Esophagus muscularis mucosa (tissue), 4 donors: Measurements from ENCODE around the gene BCL11A. TPM values are rescaled to one million over a fixed set of nuclear protein-coding genes. Genes with fewer than 3 reads are reported as not detected.

Source experiments
- DNase-seq: peaks from one replicate; pipeline ENCODE4 v3.0.0-alpha.2; 2017; ENCODE audit errors: extremely low spot score
- H3K27ac ChIP-seq, 4 donors: fragments of 200-600 bp; sonication (generic); replicated peaks in 1 of 4; 1 replicate in 3 of 4; 2 replicates in 1 of 4; pipeline ENCODE4 v1.5.1; 2016 to 2019; ENCODE audit warnings: mild to moderate bottlenecking in 1 of 4
- H3K27me3 ChIP-seq, 4 donors: fragments of 200-600 bp; sonication (generic); one replicate each; pipeline versions ENCODE4 v1.5.1 to v1.6.0; 2016 to 2019
- H3K36me3 ChIP-seq, 4 donors: fragments of 200-600 bp; sonication (generic); one replicate each; pipeline ENCODE4 v1.5.1; 2016 to 2019
- H3K4me1 ChIP-seq, 4 donors: fragments of 200-600 bp; sonication (generic); one replicate each; pipeline ENCODE4 v1.5.1; 2016 to 2019
- H3K4me3 ChIP-seq, 4 donors: fragments of 200-600 bp; sonication (generic); 1 replicate in 2 of 4; 2 replicates in 2 of 4; pipeline ENCODE4 v1.5.1; 2016 to 2019; ENCODE audit warnings: mild to moderate bottlenecking in 4 of 4, moderate library complexity in 1 of 4
- H3K9me3 ChIP-seq, 4 donors: fragments of 200-600 bp; sonication (generic); 1 replicate in 3 of 4; 2 replicates in 1 of 4; pipeline ENCODE4 v1.5.1; 2016 to 2019
- CTCF ChIP-seq, 3 experiments: fragments of 200-600 bp in 2 of 3; fragments of 450-650 bp in 1 of 3; sonication (generic) in 2 of 3; IDR thresholded peaks; one replicate each; pipeline ENCODE4 v1.5.1; 2017 to 2019; ENCODE audit warnings: antibody characterized with exemption in 3 of 3, mild to moderate bottlenecking in 2 of 3, moderate library complexity in 1 of 3
- EP300 ChIP-seq: sonication (generic); formaldehyde crosslinking; IDR thresholded peaks from one replicate; pipeline ENCODE4 v1.6.1; 2017; ENCODE audit warnings: antibody characterized with exemption
- POLR2A ChIP-seq: fragments of 450-650 bp; IDR thresholded peaks from one replicate; pipeline ENCODE4 v1.6.1; 2017; ENCODE audit warnings: antibody characterized with exemption, moderate library complexity, mild to moderate bottlenecking, low read depth
- POLR2AphosphoS5 ChIP-seq, 2 donors: sonication (generic); formaldehyde crosslinking; IDR thresholded peaks; one replicate each; pipeline ENCODE4 v1.6.1; 2017; ENCODE audit warnings: antibody characterized with exemption in 2 of 2
- WGBS: methylation state at CpG from one replicate; pipeline ENCODE4 v1.1.5; 2018; 5-methylcytosine and 5-hydroxymethylcytosine counted together
- intact Hi-C: fragments of 100-400 bp; cut with DNase I; formaldehyde crosslinking; loops from one replicate; pipeline ENCODE4 v1.15.1; 2023
- total RNA-seq, 4 donors: library from RNA; depleted of rRNA; stranded (reverse); fragments of >200 nt; gene quantifications; one replicate each; pipeline versions ENCODE4 v1.1.0 to v1.2.1, GENCODE V29; 2016

Gene BCL11A
- total RNA-seq, 4 donors from 2014 or later = 3.5 to 11.3 (median 4.7) TPM

GRCh38 chr2:60413814-60414168, 139.7 kb downstream of the BCL11A start:
- no peak overlapping the region for H3K4me3 ChIP-seq
- WGBS = 76% methylated on average over 6 of the region's 6 CpGs
- peaks cover 0 to 4% (median 0%) of the 10 kb centered on the region in 4 donors for H3K9me3 ChIP-seq
- no peak overlapping the region for H3K27ac ChIP-seq
- peaks cover 0 to 2% (median 0%) of the 10 kb centered on the region in 4 donors for H3K4me1 ChIP-seq
- peaks cover 0 to 12% (median 0%) of the 10 kb centered on the region in 4 donors for H3K27me3 ChIP-seq
- intact Hi-C loops = no loop called here
- no peak for DNase-seq
- no peaks in the 10 kb centered on the region for H3K36me3 ChIP-seq
- no peak for TF ChIP-seq POLR2A

- intact Hi-C loops = no loop called here
- TF ChIP-seq EP300 (no peak), POLR2A (no peak), CTCF (IDR thresholded peaks at IDR 0.05) (no peak), POLR2AphosphoS5 (IDR thresholded peaks at IDR 0.05) (no peak)
- peaks cover 0 to 4% (median 0%) of the 10 kb centered on the region in 4 donors for H3K9me3 ChIP-seq
- 91% methylated on average over 4 of the region's 4 CpGs for WGBS
- peaks cover 0 to 12% (median 0%) of the 10 kb centered on the region in 4 donors for H3K27me3 ChIP-seq
- no peak overlapping the region for H3K27ac ChIP-seq
- H3K4me1 ChIP-seq = peaks cover 0 to 2% (median 0%) of the 10 kb centered on the region in 4 donors
- no peak for DNase-seq
- H3K36me3 ChIP-seq = no peaks in the 10 kb centered on the region
- H3K4me3 ChIP-seq = no peak overlapping the region
Measured at GRCh38 chr2:60413069-60413813, 140.2 kb downstream of the BCL11A start.

GRCh38 chr2:60412620-60413019, 140.8 kb downstream of the BCL11A start:
- H3K4me1 ChIP-seq = peaks cover 0 to 2% (median 0%) of the 10 kb centered on the region in 4 donors
- H3K9me3 ChIP-seq = peaks cover 0 to 4% (median 0%) of the 10 kb centered on the region in 4 donors
- intact Hi-C loops = no loop called here
- no peak for DNase-seq
- H3K27me3 ChIP-seq = peaks cover 0 to 12% (median 0%) of the 10 kb centered on the region in 4 donors
- no peak overlapping the region for H3K4me3 ChIP-seq
- no peak for TF ChIP-seq CTCF (IDR thresholded peaks at IDR 0.05)
- no peak overlapping the region for H3K27ac ChIP-seq
- no peaks in the 10 kb centered on the region for H3K36me3 ChIP-seq
- WGBS = 86% methylated on average over 5 of the region's 5 CpGs

- intact Hi-C loops = no loop called here
- no peak for DNase-seq
- 92% methylated on average over 6 of the region's 6 CpGs for WGBS
Measured at GRCh38 chr2:60412027-60412426, 141.4 kb downstream of the BCL11A start.

GRCh38 chr2:60411295-60411694, 142.2 kb downstream of the BCL11A start:
- Histone ChIP-seq H3K4me3 (no peak overlapping the region), H3K27ac (no peak overlapping the region), H3K27me3 (peaks cover 0 to 12% (median 0%) of the 10 kb centered on the region in 4 donors), H3K9me3 (peaks cover 0 to 4% (median 0%) of the 10 kb centered on the region in 4 donors), H3K36me3 (no peaks in the 10 kb centered on the region), H3K4me1 (no peaks in the 10 kb centered on the region)
- WGBS = 56% methylated on average over 3 of the region's 3 CpGs
- intact Hi-C loops = no loop called here
- DNase-seq = no peak
- TF ChIP-seq CTCF (IDR thresholded peaks at IDR 0.05) = no peak
- no peak for TF ChIP-seq POLR2AphosphoS5 (IDR thresholded peaks at IDR 0.05)
- no peak for TF ChIP-seq EP300
- TF ChIP-seq POLR2A = no peak

More at GRCh38 chr2:60412027-60412426, 141.4 kb downstream of the BCL11A start:
- no peaks in the 10 kb centered on the region for H3K36me3 ChIP-seq
- peaks cover 0 to 4% (median 0%) of the 10 kb centered on the region in 4 donors for H3K9me3 ChIP-seq
- TF ChIP-seq POLR2AphosphoS5 (IDR thresholded peaks at IDR 0.05) (no peak), CTCF (IDR thresholded peaks at IDR 0.05) (no peak), EP300 (no peak), POLR2A (no peak)
- H3K27me3 ChIP-seq = peaks cover 0 to 12% (median 0%) of the 10 kb centered on the region in 4 donors
- H3K27ac ChIP-seq = no peak overlapping the region
- no peak overlapping the region for H3K4me3 ChIP-seq
- H3K4me1 ChIP-seq = peaks cover 0 to 2% (median 0%) of the 10 kb centered on the region in 4 donors
